HUES48 (cell line): ENCODE results near the gene GLS.
"Not testable (repeated sequence)": the region's sequence is repeated elsewhere in the genome, so short reads cannot be mapped to it uniquely, and the experiment has no call there.

Experiments used
- H3K27ac ChIP-seq: one replicate; pipeline ENCODE4 v1.7.0; 2013; ENCODE audit warnings: low read depth, low read length, inconsistent platforms
- H3K27me3 ChIP-seq: 2 replicates; pipeline ENCODE4 v1.6.1; 2013; ENCODE audit warnings: mild to moderate bottlenecking, low read length; ENCODE audit not compliant: control insufficient read depth, insufficient read depth
- H3K36me3 ChIP-seq: 2 replicates; pipeline ENCODE4 v1.6.1; 2013; ENCODE audit warnings: low read length; ENCODE audit not compliant: control insufficient read depth, insufficient read depth
- H3K4me1 ChIP-seq: 2 replicates; pipeline ENCODE4 v1.6.1; 2013; ENCODE audit warnings: mild to moderate bottlenecking, low read length; ENCODE audit not compliant: control insufficient read depth, insufficient read depth
- H3K4me3 ChIP-seq: 2 replicates; pipeline ENCODE4 v1.5.1; 2013; ENCODE audit warnings: mild to moderate bottlenecking, low read depth, low read length
- H3K9ac ChIP-seq: 2 replicates; pipeline ENCODE4 v1.6.1; 2013; ENCODE audit warnings: mild to moderate bottlenecking, low read depth, low read length, moderate library complexity
- H3K9me3 ChIP-seq: 2 replicates; pipeline ENCODE4 v1.6.1; 2013; ENCODE audit warnings: low read length; ENCODE audit not compliant: control insufficient read depth, insufficient read depth

Gene GLS

DNA sequence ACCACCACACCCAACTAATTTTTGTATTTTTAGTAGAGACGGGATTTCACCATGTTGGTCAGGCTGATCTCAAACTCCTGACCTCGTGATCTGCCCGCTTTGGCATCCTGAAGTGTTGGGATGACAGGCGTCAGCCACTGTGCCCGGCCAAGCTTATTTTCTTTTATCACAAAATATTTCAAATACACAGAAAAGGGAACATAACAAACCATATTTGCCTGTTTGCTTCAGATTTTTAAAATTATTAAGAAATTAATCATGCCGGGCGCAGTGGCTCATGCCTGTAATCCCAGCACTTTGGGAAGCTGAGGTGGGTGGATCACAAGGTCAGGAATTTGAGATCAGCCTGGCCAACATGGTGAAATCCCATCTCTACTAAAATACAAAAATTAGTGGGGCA is 7.2 kb upstream of the GLS start:
- H3K27ac ChIP-seq, H3K4me3 ChIP-seq, H3K9me3 ChIP-seq, H3K27me3 ChIP-seq, H3K9ac ChIP-seq, H3K36me3 ChIP-seq: not testable (repeated sequence)
- H3K4me1 ChIP-seq = peaks cover 24% of the 10 kb centered on the region

DNA sequence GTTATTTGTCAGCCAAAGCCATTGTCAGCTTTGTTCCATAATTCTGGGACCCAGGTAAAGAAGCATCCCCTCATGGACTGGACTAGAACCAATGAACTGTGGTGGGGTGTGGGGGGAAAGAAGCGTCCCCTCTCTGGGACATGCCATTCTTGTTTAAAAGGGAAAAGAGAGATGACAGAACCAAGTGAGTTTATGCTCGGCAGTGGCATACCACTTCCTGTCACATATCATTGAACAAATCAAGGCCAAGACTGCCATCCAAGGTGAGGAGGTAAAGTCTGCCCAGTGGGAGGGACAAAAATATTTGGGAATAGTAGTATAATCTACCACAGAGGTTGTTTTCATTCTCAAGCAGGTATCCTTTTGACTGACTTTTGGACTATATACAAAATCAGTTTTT is 4.7 kb upstream of the GLS start:
- H3K36me3 ChIP-seq = no peaks in the 10 kb centered on the region
- H3K27ac ChIP-seq = no peak overlapping the region
- H3K4me3 ChIP-seq = no peak overlapping the region
- H3K27me3 ChIP-seq = 0 out of 2 replicates have a peak, but pooled peaks cover 3% of the 10 kb centered on the region
- no peaks in the 10 kb centered on the region for H3K9me3 ChIP-seq
- H3K9ac ChIP-seq = no peak overlapping the region
- H3K4me1 ChIP-seq = peaks cover 11% of the 10 kb centered on the region

GRCh38 chr2:190876631-190877030 is 4.0 kb upstream of the GLS start:
- Histone ChIP-seq H3K36me3 (no peaks in the 10 kb centered on the region), H3K27me3 (0 out of 2 replicates have a peak, but pooled peaks cover 3% of the 10 kb centered on the region), H3K9me3 (no peaks in the 10 kb centered on the region), H3K9ac (no peak overlapping the region), H3K27ac (no peak overlapping the region), H3K4me3 (no peak overlapping the region), H3K4me1 (0 out of 2 replicates have a peak, but pooled peaks cover 4% of the 10 kb centered on the region)

GRCh38 chr2:190877436-190877835 is 3.2 kb upstream of the GLS start:
- no peak overlapping the region for H3K4me3 ChIP-seq
- H3K4me1 ChIP-seq = 0 out of 2 replicates have a peak, but pooled peaks cover 4% of the 10 kb centered on the region
- no peak overlapping the region for H3K9ac ChIP-seq
- H3K27ac ChIP-seq = no peak overlapping the region
- no peaks in the 10 kb centered on the region for H3K36me3 ChIP-seq
- H3K27me3 ChIP-seq = 0 out of 2 replicates have a peak, but pooled peaks cover 3% of the 10 kb centered on the region
- H3K9me3 ChIP-seq = no peaks in the 10 kb centered on the region

- Histone ChIP-seq H3K27ac (peak overlapping the region; percentile 44), H3K4me1 (peaks cover 22% of the 10 kb centered on the region), H3K36me3 (peaks cover 5% of the 10 kb centered on the region), H3K9ac (no peak overlapping the region), H3K4me3 (peak overlapping the region; percentile 76), H3K27me3 (0 out of 2 replicates have a peak, but pooled peaks cover 3% of the 10 kb centered on the region), H3K9me3 (no peaks in the 10 kb centered on the region)
Observed at GRCh38 chr2:190879474-190880377, 895 bp upstream of the GLS start.

DNA sequence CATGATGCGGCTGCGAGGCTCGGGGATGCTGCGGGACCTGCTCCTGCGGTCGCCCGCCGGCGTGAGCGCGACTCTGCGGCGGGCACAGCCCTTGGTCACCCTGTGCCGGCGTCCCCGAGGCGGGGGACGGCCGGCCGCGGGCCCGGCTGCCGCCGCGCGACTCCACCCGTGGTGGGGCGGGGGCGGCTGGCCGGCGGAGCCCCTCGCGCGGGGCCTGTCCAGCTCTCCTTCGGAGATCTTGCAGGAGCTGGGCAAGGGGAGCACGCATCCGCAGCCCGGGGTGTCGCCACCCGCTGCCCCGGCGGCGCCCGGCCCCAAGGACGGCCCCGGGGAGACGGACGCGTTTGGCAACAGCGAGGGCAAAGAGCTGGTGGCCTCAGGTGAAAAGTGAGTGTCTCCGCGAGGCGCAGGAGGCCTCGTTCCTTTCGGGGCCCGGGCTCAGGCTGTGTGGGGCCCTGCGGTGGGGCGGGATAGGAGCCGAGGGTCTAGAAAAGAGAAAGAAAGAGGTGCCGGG is 520 bp downstream of the GLS start:
- Histone ChIP-seq H3K27me3 (0 out of 2 replicates have a peak, but pooled peaks cover 3% of the 10 kb centered on the region), H3K9ac (peak overlapping the region; percentile 68), H3K4me1 (peaks cover 22% of the 10 kb centered on the region), H3K27ac (peak overlapping the region; percentile 63), H3K9me3 (no peaks in the 10 kb centered on the region), H3K36me3 (peaks cover 5% of the 10 kb centered on the region), H3K4me3 (peak overlapping the region; percentile 80)

DNA sequence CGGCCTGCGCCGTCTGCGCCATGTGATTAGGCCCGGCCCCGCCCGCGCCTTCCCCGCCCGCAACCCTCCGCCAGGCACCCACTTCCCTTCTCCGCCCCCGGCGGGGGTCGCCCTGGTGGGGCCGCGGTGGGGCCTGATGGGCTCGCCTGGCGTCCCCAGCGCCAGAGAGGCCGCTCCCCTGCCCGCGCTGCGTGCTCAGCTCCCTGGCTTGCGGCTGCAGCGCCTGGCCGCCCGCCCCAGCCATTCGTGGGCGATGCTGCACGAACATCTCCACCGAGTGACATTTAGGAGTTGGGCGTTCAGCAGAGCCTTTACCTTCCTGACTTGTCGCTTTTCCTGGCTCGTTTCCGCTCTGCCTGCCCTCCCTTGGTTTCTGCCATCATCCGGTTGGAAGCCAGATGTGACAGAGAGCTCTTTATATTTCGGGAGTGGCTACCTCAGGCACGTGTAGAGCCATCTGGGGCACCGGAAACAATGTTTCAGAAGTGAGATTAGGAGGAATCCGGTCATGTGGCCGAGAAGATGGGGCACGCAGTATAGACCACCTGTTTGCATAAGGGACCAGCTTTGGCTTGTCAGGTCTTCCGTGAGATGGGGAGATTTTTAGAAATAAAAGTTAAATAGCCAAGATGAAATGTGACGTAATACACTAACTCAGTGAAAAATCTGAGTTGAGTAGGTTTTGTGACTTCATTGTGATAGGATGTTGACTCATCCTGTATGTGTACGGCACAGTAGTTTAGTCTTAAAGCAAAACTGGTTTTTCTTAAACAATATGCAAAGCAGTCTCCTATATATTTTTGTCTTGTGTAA is 1.2 kb downstream of the GLS start:
- Histone ChIP-seq H3K27ac (peak overlapping the region; percentile 63), H3K4me1 (peaks cover 22% of the 10 kb centered on the region), H3K4me3 (peak overlapping the region; percentile 80), H3K9ac (peak overlapping the region; percentile 68), H3K36me3 (peaks cover 5% of the 10 kb centered on the region), H3K27me3 (0 out of 2 replicates have a peak, but pooled peaks cover 3% of the 10 kb centered on the region), H3K9me3 (no peaks in the 10 kb centered on the region)

DNA sequence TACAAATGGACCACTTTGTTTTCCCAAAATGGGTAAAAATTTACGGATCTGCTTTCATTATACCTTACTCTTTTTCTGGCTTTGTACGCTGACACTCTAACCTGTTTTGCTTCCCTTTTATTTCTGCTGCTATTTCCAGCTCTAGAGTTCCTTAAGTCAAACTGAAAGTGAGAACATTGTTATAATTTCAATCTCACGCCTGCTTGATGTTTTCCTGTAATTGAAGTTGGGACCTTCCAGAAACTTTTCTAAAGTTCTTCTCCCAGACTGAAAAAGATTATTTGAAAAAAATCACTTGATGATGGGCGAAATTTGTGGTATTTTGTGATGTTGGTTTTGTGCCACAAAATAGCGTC is 1.8 kb downstream of the GLS start:
- Histone ChIP-seq H3K9ac (no peak overlapping the region), H3K9me3 (no peaks in the 10 kb centered on the region), H3K27ac (peak overlapping the region; percentile 63), H3K36me3 (peaks cover 5% of the 10 kb centered on the region), H3K4me1 (peaks cover 28% of the 10 kb centered on the region), H3K27me3 (0 out of 2 replicates have a peak, but pooled peaks cover 3% of the 10 kb centered on the region), H3K4me3 (peak overlapping the region; percentile 80)

- peak overlapping the region; percentile 80 for H3K4me3 ChIP-seq
- peak overlapping the region; percentile 38 for H3K27ac ChIP-seq
- peaks cover 5% of the 10 kb centered on the region for H3K36me3 ChIP-seq
- H3K9me3 ChIP-seq = no peaks in the 10 kb centered on the region
- peaks cover 34% of the 10 kb centered on the region for H3K4me1 ChIP-seq
- no peak overlapping the region for H3K9ac ChIP-seq
- H3K27me3 ChIP-seq = 0 out of 2 replicates have a peak, but pooled peaks cover 3% of the 10 kb centered on the region
Observed at GRCh38 chr2:190882856-190883582, 2.4 kb downstream of the GLS start.

DNA sequence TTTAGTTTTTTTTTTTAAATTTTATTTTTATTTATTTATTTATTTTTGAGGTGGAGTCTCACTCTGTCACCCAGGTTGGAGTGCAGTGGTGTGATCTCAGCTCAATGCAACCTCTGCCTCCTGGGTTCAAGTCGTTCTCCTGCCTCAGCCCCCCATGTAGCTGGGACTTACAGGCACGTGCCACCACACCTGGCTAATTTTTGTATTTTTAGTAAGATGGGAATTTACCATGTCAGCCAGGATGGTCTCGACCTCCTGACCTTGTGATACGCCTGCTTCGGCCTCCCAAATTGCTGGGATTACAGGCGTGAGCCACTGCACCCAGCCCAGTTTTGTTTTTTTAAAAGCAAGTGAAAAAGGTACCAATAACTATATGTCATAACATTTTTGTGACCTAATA is 5.2 kb downstream of the GLS start:
- H3K9ac ChIP-seq, H3K27me3 ChIP-seq, H3K27ac ChIP-seq, H3K9me3 ChIP-seq, H3K4me3 ChIP-seq: not testable (repeated sequence)
- H3K4me1 ChIP-seq = peaks cover 48% of the 10 kb centered on the region
- H3K36me3 ChIP-seq = peaks cover 11% of the 10 kb centered on the region
